Activated CD8-positive, alpha-beta memory T cell treated with anti-CD3 and anti-CD28 coated beads, Interleukin-2, amount 50 U/mL, for 4 hours (primary cell): ENCODE measurements around the gene ZNF568.

Experiments used
- DNase-seq: peaks from one replicate; pipeline ENCODE4 v3.0.0-alpha.2; 2020

ZNF568 gene

DNA sequence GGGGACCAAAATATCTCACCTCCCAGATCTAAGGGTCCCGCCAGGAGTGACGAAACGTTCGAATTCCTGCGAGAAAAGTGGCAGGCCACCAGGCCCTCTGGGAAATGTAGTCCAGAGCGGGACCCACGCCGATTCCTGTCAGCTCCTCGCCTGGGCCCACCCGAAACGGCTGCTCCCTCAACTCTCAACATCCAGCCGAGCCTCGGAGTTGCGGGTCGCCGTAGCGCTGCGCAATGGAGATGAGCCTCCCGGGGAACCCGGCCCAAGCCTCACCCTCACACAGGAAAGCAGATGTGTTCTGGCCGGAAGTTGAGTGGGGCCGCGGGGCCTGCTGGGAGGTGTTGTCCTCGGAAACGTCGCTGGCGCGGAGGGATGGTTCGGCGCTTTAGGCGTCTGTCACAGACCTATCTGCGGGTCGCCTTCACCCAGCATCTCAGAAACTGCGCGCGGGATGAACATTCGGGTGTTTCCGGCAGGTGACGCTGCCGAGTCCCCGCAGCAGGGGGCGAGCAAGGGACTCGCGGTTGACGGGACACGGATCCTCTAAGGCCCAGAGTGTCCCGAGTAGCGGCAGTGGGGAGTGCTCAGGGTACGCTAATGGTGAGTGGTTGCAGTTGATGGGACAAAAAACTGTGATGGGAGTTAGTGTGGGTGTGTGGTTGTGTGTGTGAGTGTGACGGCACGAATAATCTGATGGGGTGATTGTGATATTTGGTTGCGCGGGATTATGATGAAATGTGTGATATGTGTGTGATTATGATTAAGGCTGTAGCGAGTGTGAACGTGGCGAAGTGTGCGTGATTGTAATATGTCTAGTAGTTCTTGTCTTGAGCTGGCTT lies at the start of gene ZNF568, which contains the start of gene ZNF829:
Gene ZNF568 (plus strand): TSS at position 341 of the 839 bp plus-strand sequence. CDS start 6,439 bp downstream, outside the sequence.
Gene ZNF829 (minus strand): TSS at position 300 of the 839 bp plus-strand sequence. CDS start 1,124 bp downstream, outside the sequence.
- peak; percentile 88 for DNase-seq

DNA sequence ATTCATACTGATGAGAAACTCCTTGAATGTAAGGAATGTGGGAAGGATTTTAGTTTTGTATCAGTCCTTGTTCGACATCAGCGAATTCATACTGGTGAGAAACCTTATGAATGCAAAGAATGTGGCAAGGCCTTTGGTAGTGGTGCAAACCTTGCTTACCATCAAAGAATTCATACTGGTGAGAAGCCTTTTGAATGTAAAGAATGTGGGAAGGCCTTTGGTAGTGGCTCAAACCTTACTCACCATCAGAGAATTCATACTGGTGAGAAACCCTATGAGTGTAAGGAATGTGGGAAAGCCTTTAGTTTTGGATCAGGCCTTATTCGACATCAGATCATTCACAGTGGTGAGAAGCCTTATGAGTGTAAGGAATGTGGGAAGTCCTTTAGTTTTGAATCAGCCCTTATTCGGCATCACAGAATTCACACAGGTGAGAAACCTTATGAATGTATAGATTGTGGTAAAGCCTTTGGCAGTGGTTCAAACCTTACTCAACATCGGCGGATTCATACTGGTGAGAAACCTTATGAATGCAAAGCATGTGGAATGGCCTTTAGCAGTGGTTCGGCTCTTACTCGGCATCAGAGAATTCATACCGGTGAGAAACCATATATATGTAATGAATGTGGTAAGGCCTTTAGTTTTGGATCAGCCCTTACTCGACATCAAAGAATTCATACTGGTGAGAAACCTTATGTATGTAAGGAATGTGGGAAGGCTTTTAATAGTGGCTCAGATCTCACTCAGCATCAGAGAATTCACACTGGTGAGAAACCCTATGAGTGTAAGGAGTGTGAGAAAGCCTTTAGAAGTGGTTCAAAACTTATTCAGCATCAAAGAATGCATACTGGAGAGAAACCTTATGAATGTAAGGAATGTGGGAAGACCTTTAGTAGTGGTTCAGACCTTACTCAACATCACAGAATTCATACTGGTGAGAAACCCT lies 38.9 kb upstream of the ZNF568 start:
- no peak for DNase-seq

DNA sequence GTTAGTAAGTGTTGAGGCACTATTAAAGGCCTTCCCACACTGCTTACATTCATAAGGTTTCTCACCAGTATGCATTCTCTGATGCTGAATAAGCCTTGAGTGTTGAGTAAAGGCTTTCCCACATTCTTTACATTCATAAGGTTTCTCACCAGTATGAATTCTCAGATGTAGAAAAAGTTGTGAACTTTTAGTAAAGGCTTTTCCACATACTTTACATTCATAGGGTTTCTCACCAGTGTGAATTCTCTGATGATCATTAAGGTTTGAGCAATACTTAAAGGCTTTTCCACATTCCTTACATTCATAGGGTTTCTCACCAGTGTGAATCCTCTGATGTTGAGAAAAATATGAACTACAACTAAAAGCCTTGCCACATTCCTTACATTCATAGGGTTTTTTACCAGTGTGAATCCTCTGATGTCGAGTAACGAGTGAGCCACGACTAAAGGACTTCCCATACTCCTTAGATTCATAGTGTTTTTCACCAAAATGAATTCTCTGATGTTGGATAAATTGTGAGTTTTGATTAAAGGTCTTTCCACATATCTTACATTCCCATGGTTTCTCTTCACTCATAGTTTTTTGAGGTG lies 24.3 kb upstream of the ZNF568 start:
- no peak for DNase-seq

DNA sequence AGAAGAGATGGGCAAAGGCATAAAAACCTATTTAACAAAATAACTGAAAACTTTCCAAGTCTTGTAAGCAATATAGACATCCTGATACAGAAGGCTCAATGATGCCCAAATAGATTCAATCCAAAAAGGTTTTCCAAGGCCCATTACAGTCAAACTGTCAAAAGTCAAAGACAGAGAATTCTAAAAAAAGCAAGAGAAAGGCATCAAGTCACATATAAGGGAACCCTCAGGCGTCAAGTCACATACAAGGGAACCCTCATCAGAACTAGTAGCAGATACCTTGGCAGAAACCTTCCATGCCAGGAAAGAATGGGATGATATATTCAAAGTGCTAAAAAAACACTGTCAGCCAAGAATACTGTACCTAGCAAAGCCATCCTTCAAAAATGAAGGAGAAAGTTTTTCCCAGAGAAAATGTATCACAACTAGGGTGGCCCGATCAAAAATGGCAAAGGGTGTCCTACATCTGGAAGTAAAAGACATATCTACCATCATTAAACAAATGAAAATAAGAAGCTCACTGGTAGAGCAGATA lies 21.2 kb upstream of the ZNF568 start:
- DNase-seq: no peak

DNA sequence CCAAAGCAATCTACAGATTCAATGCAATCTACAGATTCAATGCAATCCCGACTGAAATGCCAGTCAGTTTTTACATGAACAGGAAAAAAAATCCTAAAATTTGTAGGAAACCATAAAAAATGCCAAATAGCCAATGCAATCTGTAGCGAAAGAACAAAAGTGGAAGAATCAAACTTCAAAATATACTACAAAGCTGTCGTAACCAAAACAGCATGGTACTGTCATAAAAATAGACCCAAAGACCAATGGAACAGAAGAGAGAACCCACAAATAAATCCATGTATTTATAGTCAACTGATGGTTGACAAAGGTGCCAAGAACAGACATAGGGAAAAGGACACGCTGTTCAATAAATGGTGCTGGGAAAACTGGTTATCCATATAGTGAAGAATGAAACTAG lies 17.7 kb upstream of the ZNF568 start:
- no peak for DNase-seq

DNA sequence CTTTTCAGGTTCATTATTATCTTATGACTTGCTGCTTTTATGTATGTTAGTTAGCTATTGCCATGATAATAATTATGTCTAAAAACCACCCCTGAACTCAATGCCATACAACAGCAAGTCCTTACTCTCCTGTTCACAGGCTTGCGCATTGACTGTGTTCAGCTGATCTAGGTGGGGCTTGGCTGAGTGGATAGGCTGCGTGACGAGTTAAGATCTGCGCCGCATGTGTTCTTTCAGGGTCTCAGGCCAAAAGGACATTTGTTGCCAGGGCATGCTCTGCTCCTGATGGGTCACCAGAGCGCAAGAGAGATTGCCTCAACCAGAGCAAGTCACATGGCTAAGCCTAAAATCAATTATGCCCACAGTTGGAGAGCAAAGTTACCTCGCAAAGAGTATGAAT lies 859 bp downstream of the ZNF568 start:
- no peak for DNase-seq

DNA sequence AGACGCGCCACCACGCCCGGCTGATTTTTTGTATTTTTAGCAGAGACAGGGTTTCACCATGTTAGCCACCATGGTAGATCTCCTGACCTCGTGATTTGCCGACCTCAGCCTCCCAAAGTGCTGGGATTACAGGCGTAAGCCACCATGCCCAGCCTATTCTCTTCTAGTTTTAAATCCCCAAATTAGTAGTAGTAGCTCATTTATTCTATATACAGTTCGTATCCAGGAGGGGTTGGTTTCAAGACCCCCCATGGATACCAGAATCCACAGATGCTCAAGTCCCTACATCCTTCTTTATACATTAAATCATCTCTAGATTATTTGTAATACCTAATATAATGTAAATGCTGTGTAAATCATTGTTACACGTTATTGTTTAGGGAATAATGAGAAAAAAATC lies 2.0 kb downstream of the ZNF568 start:
- DNase-seq: no peak

DNA sequence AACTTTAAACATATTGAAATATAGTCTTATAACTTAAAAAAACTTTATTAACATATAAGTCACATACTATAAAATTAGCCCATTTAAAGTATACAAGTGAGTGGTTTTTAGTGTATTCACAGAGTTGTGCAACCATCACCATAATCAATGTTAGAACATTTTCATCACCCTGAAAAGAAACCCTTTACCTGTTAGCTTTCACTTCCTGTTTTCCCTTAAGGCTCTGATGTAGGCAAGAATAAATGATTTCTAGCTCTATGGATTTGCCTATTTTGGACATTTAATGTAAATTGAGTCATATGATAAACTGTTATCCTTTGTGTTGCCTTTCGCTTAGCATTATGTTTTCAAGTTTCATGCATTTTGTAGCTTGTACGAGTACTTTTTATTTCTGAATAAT lies 15.6 kb downstream of the ZNF568 start:
- no peak for DNase-seq

DNA sequence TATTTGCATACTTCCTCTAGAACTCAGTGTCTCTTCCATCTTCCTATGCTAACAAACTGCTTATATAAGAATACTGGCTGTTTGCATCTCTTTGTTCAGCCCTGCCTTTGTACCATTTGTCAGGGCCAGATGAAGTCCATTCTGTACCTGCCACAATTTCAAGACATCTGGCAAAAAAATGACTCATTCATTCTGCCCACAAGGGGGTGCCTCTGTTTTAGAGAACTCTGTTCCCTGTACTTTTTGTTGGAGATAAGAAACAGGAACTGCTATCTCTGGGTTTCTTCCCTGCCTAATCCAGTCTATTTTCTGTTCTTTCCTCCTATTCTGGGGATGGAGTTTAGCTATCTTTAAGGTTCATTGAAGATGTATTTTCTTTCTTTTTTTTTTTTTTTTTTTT lies 23.0 kb downstream of the ZNF568 start:
- DNase-seq: no peak

DNA sequence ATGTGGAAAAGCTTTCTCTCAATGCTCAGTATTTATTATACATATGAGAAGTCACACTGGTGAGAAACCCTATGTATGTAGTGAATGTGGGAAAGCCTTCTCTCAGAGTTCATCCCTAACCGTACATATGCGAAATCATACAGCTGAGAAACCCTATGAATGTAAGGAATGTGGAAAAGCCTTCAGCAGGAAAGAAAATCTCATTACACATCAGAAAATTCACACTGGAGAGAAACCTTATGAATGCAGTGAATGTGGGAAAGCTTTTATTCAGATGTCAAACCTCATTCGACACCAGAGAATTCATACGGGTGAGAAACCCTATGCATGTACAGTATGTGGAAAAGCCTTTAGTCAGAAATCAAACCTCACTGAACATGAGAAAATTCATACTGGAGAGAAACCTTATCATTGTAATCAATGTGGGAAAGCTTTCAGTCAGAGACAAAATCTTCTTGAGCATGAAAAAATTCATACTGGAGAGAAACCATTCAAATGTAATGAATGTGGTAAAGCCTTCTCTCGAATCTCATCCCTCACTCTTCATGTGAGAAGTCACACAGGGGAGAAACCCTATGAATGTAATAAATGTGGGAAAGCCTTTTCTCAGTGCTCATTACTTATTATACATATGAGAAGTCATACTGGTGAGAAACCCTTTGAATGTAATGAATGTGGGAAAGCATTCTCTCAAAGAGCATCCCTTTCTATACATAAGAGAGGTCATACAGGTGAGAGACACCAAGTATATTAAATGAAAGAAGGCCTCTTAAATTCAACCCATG lies 34.4 kb downstream of the ZNF568 start:
- DNase-seq: no peak

DNA sequence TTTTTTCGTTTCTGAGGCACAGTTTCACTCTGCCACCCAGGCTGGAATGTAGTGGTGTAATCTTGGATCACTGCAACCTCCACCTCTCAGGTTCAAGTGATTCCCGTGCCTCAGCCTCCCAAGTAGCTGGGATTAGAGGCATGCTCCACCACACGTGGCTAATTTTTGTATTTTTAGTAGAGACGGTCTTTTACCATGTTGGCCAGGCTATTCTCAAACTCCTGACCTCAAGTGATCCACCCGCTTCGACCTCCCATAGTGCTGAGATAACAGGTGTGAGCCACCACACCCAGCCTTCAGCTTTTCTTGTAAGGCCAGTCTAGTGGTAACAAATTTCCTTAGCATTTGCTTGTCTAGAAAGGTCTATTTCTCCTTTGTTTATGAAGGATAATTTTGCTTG lies 46.2 kb downstream of the ZNF568 start:
- DNase-seq: no peak

DNA sequence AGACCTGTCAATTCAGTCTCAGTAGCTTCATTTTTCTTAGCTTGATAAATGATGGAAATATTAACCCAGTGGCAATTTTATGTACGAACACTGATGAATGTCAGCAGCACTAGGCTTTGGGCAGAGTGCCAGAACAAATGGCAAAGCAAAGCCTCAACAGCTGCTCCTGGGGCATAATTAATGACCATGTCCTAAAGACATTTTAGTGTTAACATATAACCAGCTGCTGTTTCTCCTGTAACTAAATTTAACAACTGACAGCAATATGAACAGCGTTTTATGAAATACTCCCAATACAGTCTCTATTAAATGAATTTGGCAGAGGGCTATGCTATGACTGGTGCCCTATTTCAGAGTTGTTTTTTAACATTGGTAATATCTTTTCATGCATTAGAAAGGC lies 47.1 kb downstream of the ZNF568 start:
- no peak for DNase-seq

DNA sequence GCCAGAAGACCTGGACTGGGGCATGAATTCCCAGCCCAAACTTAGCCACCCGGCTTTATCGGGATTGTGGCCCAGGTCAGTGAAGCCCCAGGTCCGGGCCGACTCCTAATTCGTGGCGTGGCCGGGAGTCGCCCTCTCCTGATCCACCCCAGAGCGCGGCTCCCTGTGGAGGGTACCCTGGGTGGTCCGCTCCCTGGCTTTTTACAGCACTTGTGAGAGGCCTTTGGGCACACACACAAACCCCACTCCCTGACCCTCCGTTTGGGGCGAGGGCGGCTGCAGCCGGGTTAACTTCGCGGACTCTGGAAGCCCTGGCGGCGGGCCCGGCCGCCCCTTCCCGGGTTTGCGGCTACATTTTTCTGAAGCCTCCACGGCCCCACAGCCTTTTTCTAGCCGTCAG lies 56.4 kb downstream of the ZNF568 start:
- DNase-seq: no peak

DNA sequence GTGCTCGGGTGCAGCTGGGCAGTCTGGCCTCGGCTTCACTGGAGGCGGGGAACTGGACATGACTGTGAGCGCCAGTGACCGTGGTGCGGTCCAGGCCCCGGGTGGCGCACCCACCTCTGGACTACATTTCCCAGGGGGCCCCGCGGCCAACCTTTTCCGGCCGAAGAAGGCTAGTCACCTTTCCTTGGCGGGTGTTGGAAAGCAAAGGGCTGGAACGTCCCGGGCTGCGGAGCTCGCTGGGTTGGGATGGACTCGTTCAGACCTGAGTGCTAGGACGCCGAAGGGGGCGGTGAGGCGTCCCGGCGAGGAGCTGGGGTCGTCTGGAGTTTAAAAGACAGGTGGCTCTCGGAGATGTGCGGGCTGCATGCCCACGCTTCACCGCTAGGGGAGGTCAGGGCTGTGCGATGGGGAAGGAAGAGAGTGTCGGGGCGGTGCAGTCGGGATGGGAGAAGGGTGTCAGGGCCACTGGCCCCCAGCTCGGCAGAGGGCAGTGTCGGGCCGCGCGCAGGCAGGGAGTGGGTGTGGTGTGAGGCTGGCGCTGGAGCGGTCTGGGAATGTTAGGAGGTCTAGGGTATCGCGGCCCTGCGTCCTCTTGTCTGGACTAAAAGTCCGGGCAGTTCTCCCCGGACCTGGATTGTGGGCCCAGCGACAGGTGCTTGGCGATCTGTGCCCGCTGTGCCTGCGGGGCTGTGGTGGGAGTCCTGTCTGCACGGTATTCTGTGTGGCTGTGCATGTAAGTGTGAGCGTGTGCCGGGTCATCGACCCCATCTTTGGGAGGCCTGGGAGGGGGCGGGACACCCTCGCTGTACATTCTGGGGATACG lies 57.1 kb downstream of the ZNF568 start:
- peak; percentile 79 for DNase-seq

DNA sequence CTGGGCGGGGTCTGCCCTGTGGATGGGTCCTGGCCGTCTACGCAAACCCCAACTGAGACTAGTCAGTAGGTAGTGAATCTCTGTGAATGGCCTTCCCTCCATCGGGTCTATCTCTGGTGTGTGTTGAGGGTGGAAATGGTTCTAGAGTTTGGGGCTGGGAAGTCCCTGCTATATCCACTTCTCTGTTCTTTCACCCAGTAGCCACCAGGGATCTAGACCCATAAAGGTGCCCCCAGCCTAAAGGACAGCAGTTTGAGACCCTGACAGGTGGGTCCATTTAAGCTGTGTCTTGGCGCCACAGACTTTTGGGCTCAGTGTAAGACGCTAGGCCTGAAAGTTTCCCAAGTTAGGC lies 57.7 kb downstream of the ZNF568 start:
- no peak for DNase-seq

DNA sequence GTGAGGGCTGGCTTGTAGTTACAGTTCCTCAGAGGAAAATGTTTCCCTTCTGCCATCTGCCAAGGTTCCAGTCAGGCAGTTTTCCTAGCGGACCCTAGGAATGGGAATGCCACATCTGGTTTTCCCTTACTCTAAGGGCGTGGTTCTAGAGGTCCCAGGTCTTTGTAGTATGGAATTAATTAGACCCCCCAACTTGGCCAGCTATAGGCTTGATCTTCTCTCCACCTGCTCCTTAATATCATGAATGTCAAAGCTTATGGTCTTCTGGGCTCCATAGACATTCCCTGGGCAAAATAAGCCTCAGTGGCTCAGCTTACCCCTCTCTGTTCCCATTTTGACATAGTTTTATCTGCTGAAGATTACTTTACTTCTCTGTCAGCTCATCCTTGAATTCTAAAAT lies 70.0 kb downstream of the ZNF568 start:
- no peak for DNase-seq

DNA sequence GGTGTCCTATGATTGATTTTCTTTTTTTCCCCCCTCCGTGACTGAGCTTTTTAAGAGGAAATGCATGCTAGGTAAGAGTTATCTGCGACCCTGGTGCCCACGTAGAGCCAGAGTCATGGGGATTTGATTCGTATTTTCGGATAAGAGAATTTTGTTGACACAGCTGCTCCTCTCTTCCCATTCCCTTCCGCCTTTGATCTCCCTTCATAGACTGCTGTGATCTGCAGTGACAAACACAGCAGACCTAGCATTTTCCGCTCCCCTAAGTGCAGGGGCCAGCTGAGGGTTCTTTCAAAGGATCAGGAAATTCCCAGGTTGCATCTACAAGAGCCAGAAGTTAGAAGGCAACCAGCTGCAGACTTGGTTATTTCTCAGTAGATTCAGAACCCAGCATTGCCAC lies 70.5 kb downstream of the ZNF568 start:
- DNase-seq: no peak

DNA sequence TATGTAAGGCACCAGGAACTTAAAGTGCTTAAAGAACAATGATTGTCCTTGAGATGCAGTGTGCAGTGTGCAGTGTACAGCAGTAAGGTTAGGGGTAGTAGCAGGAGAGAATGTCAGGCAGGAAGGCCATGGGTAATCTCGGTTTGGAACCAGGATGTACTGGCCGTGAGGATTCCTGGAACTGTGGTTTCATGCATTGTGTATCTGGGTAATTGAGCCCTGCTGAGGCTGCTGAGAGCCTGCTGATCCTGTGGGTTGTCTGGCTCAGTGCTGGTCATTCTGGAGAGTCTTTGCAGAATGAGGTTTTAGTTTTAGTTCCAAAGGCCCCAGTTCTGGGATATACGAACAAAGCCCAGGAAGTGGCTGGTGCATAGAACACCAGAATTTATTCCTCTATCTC lies 71.0 kb downstream of the ZNF568 start:
- DNase-seq: no peak

DNA sequence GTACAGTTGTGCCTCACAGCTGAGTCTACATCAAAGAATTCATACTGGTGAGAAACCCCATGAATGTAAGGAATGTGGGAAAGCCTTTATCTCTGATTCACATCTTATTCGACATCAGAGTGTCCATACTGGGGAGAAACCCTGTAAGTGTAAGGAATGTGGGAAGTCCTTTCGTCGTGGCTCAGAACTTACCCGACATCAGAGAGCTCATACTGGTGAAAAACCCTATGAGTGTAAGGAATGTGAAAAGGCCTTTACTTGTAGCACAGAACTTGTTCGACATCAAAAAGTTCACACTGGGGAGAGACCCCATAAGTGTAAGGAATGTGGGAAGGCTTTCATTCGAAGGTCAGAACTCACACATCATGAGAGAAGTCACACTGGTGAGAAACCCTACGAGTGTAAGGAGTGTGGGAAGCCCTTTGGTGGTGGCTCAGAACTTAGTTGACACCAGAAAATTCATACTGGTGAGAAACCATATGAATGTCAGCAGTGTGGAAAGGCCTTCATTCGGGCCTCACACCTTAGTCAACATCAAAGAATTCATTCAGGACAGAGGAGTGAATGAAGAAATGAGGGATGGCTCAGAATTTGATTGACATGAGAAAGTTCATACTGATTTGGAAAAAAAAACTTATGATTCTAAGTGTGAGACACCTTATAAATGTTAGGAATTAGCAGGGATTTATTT lies 81.2 kb downstream of the ZNF568 start:
- no peak for DNase-seq

DNA sequence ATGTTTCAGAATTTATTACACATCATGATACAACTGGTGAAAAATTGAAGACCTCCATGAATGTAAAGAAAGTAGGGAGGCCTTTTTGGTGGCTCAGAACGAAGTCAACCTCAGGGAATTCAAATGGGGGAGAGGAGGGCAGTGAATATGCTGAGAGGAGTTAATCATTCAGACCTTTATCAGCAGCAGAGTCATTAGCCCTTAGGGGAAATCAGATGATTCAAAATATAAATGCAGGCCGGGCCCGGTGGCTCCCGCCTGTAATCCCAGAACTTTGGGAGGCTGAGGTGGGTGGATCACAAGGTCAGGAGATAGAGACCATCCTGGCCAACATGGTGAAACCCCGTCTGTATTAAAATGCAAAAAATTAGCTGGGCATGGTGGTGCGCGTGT lies 81.7 kb downstream of the ZNF568 start:
- DNase-seq: no peak

DNA sequence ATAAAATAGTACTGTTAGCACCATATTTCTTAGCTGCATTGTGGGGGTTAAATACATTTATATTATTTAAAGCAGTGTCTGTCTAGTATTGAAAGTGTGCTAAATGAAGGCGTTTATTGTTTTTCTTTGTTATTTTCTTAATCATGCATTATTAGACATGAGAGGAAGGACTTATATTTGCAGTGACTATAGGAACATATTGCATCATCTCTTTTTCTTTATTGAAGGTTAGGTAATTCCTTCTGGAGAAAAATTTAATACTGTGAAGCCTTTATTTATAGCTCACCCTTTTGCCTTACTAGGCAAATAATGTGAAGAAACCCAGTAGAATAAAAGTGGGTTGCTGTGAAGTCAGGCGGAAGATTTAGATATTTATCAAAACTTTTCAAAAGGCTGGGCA lies 83.2 kb downstream of the ZNF568 start:
- no peak for DNase-seq
